ENCODE measurements around the gene IGLL5. TPM values are rescaled to one million over a fixed set of nuclear protein-coding genes. Genes with fewer than 3 reads are reported as not detected.
"Not testable (repeated sequence)": the region's sequence is repeated elsewhere in the genome, so short reads cannot be mapped to it uniquely, and the experiment has no call there.

IGLL5 gene
- polyA plus RNA-seq, 1 donor from 2014 or later = 195 TPM

DNA sequence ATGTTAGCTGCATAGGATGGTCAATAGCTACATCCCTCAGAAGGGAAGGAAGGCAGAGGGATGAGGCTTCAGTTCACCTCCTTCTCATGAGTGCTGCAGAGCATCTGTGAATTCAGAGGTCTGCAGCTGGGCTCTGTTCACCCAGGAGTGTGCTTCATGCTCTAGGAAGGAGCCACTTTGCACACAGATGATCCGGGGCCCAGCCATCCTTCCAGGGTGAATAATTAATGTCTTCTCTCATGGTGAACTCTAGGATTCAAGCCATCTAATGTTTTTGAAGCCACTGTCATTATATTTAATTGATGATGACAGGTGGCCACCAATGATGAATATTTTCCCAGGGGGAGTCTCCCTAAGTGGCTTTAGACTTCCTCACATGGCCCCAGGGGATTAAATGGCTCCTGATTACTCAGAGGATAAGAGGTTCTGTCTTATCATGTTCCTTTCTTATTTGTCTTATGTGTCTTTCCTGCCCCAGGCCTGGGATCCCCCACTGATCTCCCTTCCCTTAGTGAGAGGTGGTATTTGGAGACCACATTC, 10.9 kb downstream of the IGLL5 start:
- H3K27me3 Mint-ChIP-seq = peaks cover 15% of the 10 kb centered on the region
- H3K9me3 Mint-ChIP-seq, H3K36me3 Mint-ChIP-seq, H3K27ac Mint-ChIP-seq: not testable (repeated sequence)
- H3K4me1 Mint-ChIP-seq = peaks cover 23 to 37% (median 25%) of the 10 kb centered on the region in 3 donors
- H3K4me3 Mint-ChIP-seq = peak overlapping the region in 3 of 4 donors; percentile 5 to 48 (median 27)

GRCh38 chr22:22899342-22900080, 11.9 kb downstream of the IGLL5 start:
- H3K9me3 Mint-ChIP-seq, H3K36me3 Mint-ChIP-seq: not testable (repeated sequence)
- H3K27me3 Mint-ChIP-seq = peaks cover 10% of the 10 kb centered on the region
- H3K27ac Mint-ChIP-seq = peak overlapping the region in 2 of 3 donors; percentile 32 to 50
- peaks cover 22 to 45% (median 28%) of the 10 kb centered on the region in 3 donors for H3K4me1 Mint-ChIP-seq
- peak overlapping the region in 2 of 4 donors; percentile 27 to 93 for H3K4me3 Mint-ChIP-seq

DNA sequence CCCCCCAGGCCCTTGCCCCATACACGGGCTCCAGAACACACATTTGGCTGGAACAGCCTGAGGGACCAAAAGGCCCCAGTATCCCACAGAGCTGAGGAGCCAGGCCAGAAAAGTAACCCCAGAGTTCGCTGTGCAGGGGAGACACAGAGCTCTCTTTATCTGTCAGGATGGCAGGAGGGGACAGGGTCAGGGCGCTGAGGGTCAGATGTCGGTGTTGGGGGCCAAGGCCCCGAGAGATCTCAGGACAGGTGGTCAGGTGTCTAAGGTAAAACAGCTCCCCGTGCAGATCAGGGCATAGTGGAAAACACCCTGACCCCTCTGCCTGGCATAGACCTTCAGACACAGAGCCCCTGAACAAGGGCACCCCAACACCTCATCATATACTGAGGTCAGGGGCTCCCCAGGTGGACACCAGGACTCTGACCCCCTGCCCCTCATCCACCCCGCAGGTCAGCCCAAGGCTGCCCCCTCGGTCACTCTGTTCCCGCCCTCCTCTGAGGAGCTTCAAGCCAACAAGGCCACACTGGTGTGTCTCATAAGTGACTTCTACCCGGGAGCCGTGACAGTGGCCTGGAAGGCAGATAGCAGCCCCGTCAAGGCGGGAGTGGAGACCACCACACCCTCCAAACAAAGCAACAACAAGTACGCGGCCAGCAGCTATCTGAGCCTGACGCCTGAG, 13.1 kb downstream of the IGLL5 start:
- Mint-ChIP-seq H3K4me1 (peaks cover 12 to 38% (median 28%) of the 10 kb centered on the region in 3 donors), H3K4me3 (peak overlapping the region; percentile 41 to 85 (median 74))
- H3K36me3 Mint-ChIP-seq, H3K27me3 Mint-ChIP-seq, H3K9me3 Mint-ChIP-seq, H3K27ac Mint-ChIP-seq: not testable (repeated sequence)

- peak overlapping the region; percentile 41 to 87 (median 80) for H3K4me3 Mint-ChIP-seq
These were observed 14.1 kb downstream of the IGLL5 start for GRCh38 chr22:22901578-22902218.

DNA sequence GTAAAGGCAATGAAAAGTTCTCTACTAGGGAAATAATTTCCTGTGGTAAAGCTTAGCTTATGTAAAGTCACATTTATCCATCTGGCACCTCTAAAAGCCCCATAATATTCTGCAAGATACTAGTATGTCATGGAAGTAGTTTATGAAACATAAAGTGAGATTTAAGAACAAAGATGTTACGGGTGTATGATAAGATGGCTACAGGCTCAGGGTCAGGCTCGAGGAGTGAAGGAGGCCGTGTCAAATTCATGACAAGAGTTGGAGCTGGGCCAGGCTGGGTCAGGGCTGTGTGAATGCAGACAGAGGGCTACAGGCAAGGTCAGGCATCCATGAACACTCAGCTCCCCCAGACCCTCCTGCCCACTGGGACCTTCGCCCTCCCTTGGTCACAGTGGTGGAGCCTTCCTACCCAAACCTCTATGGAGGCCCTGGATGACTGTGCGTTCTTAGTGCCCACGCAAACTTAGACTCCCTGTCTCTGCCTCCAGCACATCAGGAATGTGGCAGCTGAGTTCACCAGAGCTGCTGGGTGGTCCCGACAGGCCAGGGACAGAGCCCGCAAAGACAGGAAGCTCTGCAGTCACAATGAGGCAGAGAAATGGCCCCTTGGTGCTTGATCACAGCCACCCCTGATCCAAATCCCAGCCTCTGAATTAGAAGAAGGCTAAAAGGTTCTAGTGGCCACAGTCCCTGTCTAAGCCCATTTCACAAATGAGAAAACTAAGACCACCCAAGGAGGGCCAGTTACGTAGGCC, 14.8 kb downstream of the IGLL5 start:
- peak overlapping the region; percentile 21 to 82 (median 68) for H3K27ac Mint-ChIP-seq
- H3K4me1 Mint-ChIP-seq = peaks cover 8 to 34% (median 27%) of the 10 kb centered on the region in 3 donors
- H3K9me3 Mint-ChIP-seq = no peaks in the 10 kb centered on the region
- H3K36me3 Mint-ChIP-seq = no peaks in the 10 kb centered on the region
- no peaks in the 10 kb centered on the region for H3K27me3 Mint-ChIP-seq
- peak overlapping the region; percentile 41 to 87 (median 80) for H3K4me3 Mint-ChIP-seq

More at GRCh38 chr22:22901578-22902218, 14.1 kb downstream of the IGLL5 start:
- Mint-ChIP-seq H3K36me3 (no peaks in the 10 kb centered on the region), H3K4me1 (peaks cover 8 to 31% (median 27%) of the 10 kb centered on the region in 3 donors), H3K27ac (peak overlapping the region; percentile 21 to 82 (median 68)), H3K27me3 (no peaks in the 10 kb centered on the region), H3K9me3 (no peaks in the 10 kb centered on the region)

GRCh38 chr22:22903355-22903777, 15.8 kb downstream of the IGLL5 start:
- Mint-ChIP-seq H3K27me3 (peaks cover 4% of the 10 kb centered on the region), H3K27ac (peak overlapping the region; percentile 3 to 66 (median 29)), H3K4me1 (peaks cover under 1 to 32% (median 22%) of the 10 kb centered on the region in 3 donors), H3K36me3 (no peaks in the 10 kb centered on the region), H3K9me3 (no peaks in the 10 kb centered on the region), H3K4me3 (peak overlapping the region in 3 of 4 donors; percentile 15 to 27 (median 23))

- Mint-ChIP-seq H3K27ac (peak overlapping the region in 2 of 3 donors; percentile 3 to 66), H3K4me1 (peaks cover 4 to 32% (median 22%) of the 10 kb centered on the region in 3 donors), H3K4me3 (peak overlapping the region in 3 of 4 donors; percentile 15 to 63 (median 27))
- not testable (repeated sequence) for H3K27me3 Mint-ChIP-seq, H3K9me3 Mint-ChIP-seq, H3K36me3 Mint-ChIP-seq
These were observed 16.2 kb downstream of the IGLL5 start for GRCh38 chr22:22903781-22904192.

DNA sequence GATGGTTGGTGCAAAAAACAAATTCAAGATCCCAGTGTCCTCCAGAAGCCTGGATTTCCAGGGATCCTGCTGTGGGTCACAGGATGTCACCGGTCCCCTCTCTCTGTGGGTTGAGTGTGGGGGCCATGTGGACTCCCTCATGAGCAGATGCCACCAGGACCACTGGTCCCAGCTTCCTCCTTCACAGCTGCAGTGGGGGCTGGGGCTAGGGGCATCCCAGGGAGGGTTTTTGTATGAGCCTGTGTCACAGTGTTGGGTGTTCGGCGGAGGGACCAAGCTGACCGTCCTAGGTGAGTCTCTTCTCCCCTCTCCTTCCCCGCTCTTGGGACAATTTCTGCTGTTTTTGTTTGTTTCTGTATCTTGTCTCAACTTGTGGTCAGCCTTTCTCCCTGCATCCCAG, 17.1 kb downstream of the IGLL5 start:
- peak overlapping the region; percentile 34 to 89 (median 80) for H3K4me3 Mint-ChIP-seq
- H3K9me3 Mint-ChIP-seq, H3K36me3 Mint-ChIP-seq, H3K27me3 Mint-ChIP-seq: not testable (repeated sequence)
- peaks cover 13 to 37% (median 22%) of the 10 kb centered on the region in 3 donors for H3K4me1 Mint-ChIP-seq
- peak overlapping the region in 1 of 3 donors; percentile 82 for H3K27ac Mint-ChIP-seq

DNA sequence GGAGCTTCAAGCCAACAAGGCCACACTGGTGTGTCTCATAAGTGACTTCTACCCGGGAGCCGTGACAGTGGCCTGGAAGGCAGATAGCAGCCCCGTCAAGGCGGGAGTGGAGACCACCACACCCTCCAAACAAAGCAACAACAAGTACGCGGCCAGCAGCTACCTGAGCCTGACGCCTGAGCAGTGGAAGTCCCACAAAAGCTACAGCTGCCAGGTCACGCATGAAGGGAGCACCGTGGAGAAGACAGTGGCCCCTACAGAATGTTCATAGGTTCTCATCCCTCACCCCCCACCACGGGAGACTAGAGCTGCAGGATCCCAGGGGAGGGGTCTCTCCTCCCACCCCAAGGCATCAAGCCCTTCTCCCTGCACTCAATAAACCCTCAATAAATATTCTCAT, 18.8 kb downstream of the IGLL5 start:
- Mint-ChIP-seq H3K4me1 (peaks cover 25 to 49% (median 31%) of the 10 kb centered on the region in 3 donors), H3K4me3 (peak overlapping the region; percentile 72 to 95 (median 82)), H3K27me3 (peaks cover 17% of the 10 kb centered on the region), H3K27ac (peak overlapping the region in 2 of 3 donors; percentile 26 to 68)
- not testable (repeated sequence) for H3K36me3 Mint-ChIP-seq, H3K9me3 Mint-ChIP-seq

GRCh38 chr22:22906907-22907550, 19.4 kb downstream of the IGLL5 start:
- Mint-ChIP-seq H3K9me3 (no peaks in the 10 kb centered on the region), H3K27ac (peak overlapping the region; percentile 26 to 68 (median 51)), H3K4me1 (peaks cover 28 to 46% (median 28%) of the 10 kb centered on the region in 3 donors), H3K27me3 (peaks cover 20% of the 10 kb centered on the region), H3K36me3 (no peaks in the 10 kb centered on the region), H3K4me3 (peak overlapping the region; percentile 72 to 95 (median 82))

DNA sequence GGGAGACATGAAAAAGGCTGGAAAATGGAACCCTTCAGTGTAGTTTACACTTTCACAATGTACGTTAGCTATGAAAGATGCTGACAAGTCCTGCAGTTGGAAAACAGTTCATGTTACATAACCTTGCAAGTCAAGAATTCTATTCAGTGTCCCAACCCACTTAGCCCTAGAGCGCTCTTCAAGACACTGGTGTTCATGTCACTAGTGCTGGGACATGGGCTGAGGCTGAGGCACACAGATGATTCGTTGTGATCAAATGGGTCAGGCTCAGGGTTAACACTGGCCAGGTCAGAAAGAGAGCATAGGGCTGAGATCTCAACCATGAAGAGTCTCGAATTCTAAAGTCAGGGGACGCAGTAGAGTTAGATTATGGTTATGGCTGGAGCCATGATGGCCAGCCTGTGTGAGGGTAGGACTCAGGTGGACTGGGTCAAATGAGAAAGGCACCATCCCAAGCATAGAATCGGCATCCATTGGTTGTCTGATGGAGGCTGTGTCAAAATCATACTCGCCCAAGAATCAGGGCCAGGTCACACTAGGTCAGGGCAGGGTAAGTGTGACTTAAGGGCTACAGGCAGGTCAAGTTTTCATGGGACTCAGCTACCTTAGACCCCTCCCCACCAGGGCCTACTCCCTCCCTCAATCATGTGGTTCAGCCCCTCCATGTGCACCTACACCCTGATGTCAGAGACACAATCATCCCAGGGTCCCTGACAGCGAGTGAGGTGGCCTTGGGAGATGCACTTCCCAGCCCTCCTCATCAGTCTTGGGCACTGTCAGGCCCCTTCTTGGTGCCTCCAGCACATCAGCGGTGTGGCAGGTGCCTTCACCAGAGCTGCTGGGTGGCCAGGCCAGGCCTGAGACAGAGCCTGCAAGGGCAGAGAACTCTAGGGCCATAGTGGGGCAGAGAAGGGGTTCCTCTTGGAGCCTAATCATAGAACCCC, 20.2 kb downstream of the IGLL5 start:
- Mint-ChIP-seq H3K4me3 (peak overlapping the region; percentile 65 to 95 (median 76)), H3K27ac (peak overlapping the region; percentile 26 to 51 (median 28)), H3K36me3 (no peaks in the 10 kb centered on the region), H3K9me3 (no peaks in the 10 kb centered on the region), H3K27me3 (peaks cover 20% of the 10 kb centered on the region), H3K4me1 (peaks cover 25 to 47% (median 28%) of the 10 kb centered on the region in 3 donors)

DNA sequence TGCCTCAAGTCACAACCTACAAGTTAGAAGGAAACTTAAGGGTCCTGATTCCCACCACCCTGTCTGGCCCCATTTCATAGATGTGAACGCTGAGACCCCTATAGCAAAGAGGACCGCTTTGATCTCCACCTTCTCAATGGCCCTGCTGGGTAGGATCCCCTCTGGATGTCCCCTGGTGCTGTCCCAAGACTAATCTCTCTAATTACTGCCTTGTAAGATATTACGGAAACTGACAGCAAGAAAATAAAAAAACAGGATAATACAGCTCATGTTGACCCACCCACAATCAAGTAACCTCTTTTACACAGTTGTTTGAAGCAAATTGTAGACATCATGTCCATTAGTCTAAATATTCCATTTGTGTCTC, 20.9 kb downstream of the IGLL5 start:
- H3K36me3 Mint-ChIP-seq = no peaks in the 10 kb centered on the region
- H3K27ac Mint-ChIP-seq = peak overlapping the region in 1 of 3 donors; percentile 13
- no peaks in the 10 kb centered on the region for H3K9me3 Mint-ChIP-seq
- H3K27me3 Mint-ChIP-seq = peaks cover 20% of the 10 kb centered on the region
- H3K4me3 Mint-ChIP-seq = no peak overlapping the region
- peaks cover 20 to 45% (median 28%) of the 10 kb centered on the region in 3 donors for H3K4me1 Mint-ChIP-seq
